GM19240 (cell line): Measurements from ENCODE around the gene CDK5RAP3.
A peak's percentile ranks its signal among the peaks of the same experiment; 100 is the strongest.
"Not testable (repeated sequence)": the region's sequence is repeated elsewhere in the genome, so short reads cannot be mapped to it uniquely, and the experiment has no call there.

Experiments used
- DNase-seq: peaks from one replicate; pipeline ENCODE4 v3.0.0; 2011; ENCODE audit warnings: low spot score; ENCODE audit not compliant: insufficient read length

CDK5RAP3 gene, protein sequence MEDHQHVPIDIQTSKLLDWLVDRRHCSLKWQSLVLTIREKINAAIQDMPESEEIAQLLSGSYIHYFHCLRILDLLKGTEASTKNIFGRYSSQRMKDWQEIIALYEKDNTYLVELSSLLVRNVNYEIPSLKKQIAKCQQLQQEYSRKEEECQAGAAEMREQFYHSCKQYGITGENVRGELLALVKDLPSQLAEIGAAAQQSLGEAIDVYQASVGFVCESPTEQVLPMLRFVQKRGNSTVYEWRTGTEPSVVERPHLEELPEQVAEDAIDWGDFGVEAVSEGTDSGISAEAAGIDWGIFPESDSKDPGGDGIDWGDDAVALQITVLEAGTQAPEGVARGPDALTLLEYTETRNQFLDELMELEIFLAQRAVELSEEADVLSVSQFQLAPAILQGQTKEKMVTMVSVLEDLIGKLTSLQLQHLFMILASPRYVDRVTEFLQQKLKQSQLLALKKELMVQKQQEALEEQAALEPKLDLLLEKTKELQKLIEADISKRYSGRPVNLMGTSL

GRCh38 chr17:47970725-47971499 is at the start of gene CDK5RAP3:
CDK5RAP3 (plus strand) TSS chr17:47971113; CDS start chr17:47971147, 34 bp downstream.
- peak; percentile 94 for DNase-seq

- no peak for DNase-seq
These were observed 45.9 kb upstream of the CDK5RAP3 start for GRCh38 chr17:47924785-47925677.

GRCh38 chr17:47925678-47925988 is 45.3 kb upstream of the CDK5RAP3 start:
- DNase-seq: no peak

- DNase-seq: no peak
These were observed 43.0 kb upstream of the CDK5RAP3 start for GRCh38 chr17:47927821-47928400.

- no peak for DNase-seq
These were observed 42.5 kb upstream of the CDK5RAP3 start for GRCh38 chr17:47928415-47928814.

DNA sequence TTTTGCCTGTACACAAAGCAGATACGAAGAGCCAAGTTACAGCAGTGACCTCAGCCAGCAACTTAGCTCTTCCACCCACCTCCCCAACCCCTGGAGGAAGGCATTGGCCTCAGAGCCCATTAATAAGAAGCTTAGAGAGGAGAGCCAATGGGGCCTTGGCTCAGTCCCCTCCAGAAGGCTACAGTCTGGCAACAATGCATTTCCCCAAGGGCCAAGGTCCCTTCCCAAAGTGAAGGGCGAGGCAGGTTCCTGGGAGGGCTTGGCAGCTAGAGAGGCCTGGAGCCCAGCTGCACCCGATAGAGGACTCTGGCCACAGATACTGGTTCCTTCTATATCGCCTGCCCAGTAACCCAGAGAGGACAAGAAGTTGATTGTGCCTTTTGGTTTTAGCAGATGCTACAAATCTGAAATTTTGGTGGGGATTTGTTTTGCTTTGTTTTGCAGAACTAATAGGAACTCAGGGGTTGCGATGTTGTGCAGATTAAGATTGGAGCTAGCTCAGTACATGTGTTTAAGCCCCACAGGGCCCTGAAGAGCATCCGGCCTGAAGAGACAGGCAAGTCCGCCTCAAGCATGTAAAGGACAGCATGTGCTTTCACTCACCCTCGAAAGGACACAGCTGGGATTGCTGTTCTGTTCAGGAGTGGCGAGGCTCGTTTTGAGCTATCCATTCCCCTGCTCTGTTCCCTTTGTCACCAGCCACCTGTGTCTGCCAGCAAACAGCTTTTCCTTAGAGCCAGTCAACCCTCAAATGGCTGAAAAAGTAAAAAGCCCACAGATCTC is 41.5 kb upstream of the CDK5RAP3 start:
- DNase-seq: no peak

DNA sequence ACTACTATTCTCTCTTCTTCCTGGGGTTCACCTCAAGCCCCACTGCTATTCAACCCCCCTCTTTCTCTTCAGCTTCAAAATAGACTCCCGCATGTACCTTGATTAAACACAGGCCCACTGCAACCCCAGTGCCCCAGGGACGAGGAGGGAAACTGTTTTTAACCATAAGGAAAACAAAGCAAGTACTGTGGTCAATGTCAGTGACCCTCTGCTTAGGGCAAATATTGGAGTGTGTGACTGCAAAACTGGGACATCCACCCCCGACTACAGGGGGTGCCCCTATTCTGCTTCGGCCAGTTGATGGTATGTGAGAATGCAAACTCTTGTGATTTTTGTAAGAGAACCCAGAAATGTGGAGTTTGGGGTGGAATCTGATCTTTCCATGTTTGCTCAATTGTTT is 39.1 kb upstream of the CDK5RAP3 start:
- no peak for DNase-seq

GRCh38 chr17:47934856-47935255 is 36.1 kb upstream of the CDK5RAP3 start:
- no peak for DNase-seq

- DNase-seq: not testable (repeated sequence)
These were observed 35.4 kb upstream of the CDK5RAP3 start for GRCh38 chr17:47935468-47935867.

- no peak for DNase-seq
These were observed 35.0 kb upstream of the CDK5RAP3 start for GRCh38 chr17:47935961-47936360.

GRCh38 chr17:47937941-47938340 is 33.0 kb upstream of the CDK5RAP3 start:
- DNase-seq: no peak

GRCh38 chr17:47941246-47942095 is 29.4 kb upstream of the CDK5RAP3 start, which contains the start of gene PNPO:
PNPO (plus strand) TSS chr17:47941571; CDS start chr17:47941676, 105 bp downstream.
- peak; percentile 90 for DNase-seq

DNA sequence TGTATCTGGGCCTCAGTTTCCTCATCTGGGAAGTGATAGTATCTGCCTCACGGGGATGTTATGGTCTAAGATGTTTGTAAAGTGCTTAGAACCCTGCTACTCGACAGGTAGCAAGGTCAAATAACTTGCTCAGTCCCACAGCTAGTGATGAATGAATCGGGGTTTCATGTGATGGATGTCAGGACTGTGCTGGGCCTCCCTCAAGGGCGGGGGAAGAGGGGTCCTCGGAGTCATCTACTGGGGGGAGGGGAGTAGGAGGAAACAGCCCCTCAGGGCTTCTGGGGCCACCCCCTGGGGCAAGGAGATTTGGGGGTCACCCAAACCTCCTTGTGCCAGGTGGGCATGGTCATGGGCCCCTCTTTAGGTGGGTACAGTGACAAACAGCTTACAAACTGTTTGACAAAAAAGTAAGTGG is 28.8 kb upstream of the CDK5RAP3 start:
- DNase-seq: no peak

GRCh38 chr17:47942568-47942967 is 28.3 kb upstream of the CDK5RAP3 start:
- no peak for DNase-seq

- no peak for DNase-seq
These were observed 25.8 kb upstream of the CDK5RAP3 start for GRCh38 chr17:47945080-47945479.

GRCh38 chr17:47945529-47946508 is 25.1 kb upstream of the CDK5RAP3 start:
- no peak for DNase-seq

DNA sequence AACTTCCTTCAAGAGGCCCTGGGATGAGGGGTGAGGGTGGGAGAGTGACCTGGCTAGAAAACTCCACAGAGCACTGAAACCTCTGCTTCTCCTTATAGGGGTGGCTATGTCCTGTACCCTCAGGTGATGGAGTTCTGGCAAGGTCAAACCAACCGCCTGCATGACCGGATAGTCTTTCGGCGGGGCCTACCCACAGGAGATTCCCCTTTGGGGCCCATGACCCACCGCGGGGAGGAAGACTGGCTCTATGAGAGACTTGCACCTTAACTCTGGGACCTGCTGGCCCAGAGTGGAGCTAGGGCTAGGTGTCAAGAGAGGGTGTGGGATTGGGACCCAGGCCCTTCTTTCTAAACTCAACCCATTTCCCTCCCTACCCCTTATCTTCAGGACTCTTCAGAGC is 24.4 kb upstream of the CDK5RAP3 start:
- no peak for DNase-seq

DNA sequence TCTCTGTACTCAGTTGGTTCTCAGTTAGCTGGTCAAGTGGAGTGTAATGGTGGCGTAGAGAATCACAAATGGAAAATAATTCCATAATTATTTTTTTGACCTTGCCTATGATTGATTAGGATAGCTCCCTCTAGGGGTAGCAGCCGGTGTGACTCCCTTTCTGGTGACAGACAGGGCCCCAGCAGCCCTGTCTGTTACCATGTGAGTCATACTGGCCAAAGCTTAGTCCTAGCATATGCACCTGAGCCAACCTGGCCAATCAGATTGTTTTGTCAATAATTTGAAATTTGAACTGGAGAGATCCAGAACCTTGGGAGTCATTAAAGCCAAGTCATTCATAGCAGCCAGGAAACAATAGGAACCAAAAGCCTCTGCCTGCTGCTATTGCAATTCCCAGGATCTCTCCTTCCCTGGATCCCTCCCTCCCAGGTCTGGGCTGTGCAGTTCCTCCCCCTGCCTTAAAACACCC is 23.9 kb upstream of the CDK5RAP3 start:
- peak; percentile 84 for DNase-seq
